Activated CD8-positive, alpha-beta memory T cell treated with anti-CD3 and anti-CD28 coated beads, Interleukin-2, amount 50 U/mL, for 24 hours (primary cell): Measurements from ENCODE around the gene SVOPL.
"Not testable (repeated sequence)": the region's sequence is repeated elsewhere in the genome, so short reads cannot be mapped to it uniquely, and the experiment has no call there.

Experiments
- DNase-seq: peaks from one replicate; pipeline ENCODE4 v3.0.0-alpha.2; 2020; ENCODE audit errors: extremely low read depth

SVOPL gene

GRCh38 chr7:138699661-138700060 is 1.5 kb downstream of the SVOPL start:
- no peak for DNase-seq

GRCh38 chr7:138698281-138698680 is 2.9 kb downstream of the SVOPL start:
- no peak for DNase-seq

GRCh38 chr7:138697535-138698182 is 3.5 kb downstream of the SVOPL start:
- DNase-seq: no peak

- DNase-seq: not testable (repeated sequence)
Measured at GRCh38 chr7:138695776-138696175, 5.4 kb downstream of the SVOPL start.

GRCh38 chr7:138695106-138695505 is 6.1 kb downstream of the SVOPL start:
- DNase-seq: no peak

- no peak for DNase-seq
Measured at GRCh38 chr7:138691178-138691577, 10.0 kb downstream of the SVOPL start.

GRCh38 chr7:138690495-138690894 is 10.7 kb downstream of the SVOPL start:
- no peak for DNase-seq

- DNase-seq: not testable (repeated sequence)
Measured at GRCh38 chr7:138688037-138688436, 13.1 kb downstream of the SVOPL start.

- DNase-seq: no peak
Measured at GRCh38 chr7:138684340-138684739, 16.8 kb downstream of the SVOPL start.

- no peak for DNase-seq
Measured at GRCh38 chr7:138679793-138680192, 21.4 kb downstream of the SVOPL start.

- no peak for DNase-seq
Measured at GRCh38 chr7:138670594-138670993, 30.6 kb downstream of the SVOPL start.

GRCh38 chr7:138669364-138669763 is 31.8 kb downstream of the SVOPL start:
- no peak for DNase-seq

GRCh38 chr7:138668946-138669345 is 32.2 kb downstream of the SVOPL start:
- DNase-seq: no peak

GRCh38 chr7:138668229-138668596 is 32.9 kb downstream of the SVOPL start:
- DNase-seq: no peak

GRCh38 chr7:138667535-138668228 is 33.5 kb downstream of the SVOPL start:
- DNase-seq: no peak

GRCh38 chr7:138666385-138666784 is 34.8 kb downstream of the SVOPL start:
- DNase-seq: no peak

- DNase-seq: no peak
Measured at GRCh38 chr7:138665669-138666140, 35.5 kb downstream of the SVOPL start.

GRCh38 chr7:138665249-138665648 is 35.9 kb downstream of the SVOPL start:
- DNase-seq: no peak

- no peak for DNase-seq
Measured at GRCh38 chr7:138663725-138664710, 37.1 kb downstream of the SVOPL start.

GRCh38 chr7:138662991-138663320 is 38.2 kb downstream of the SVOPL start:
- DNase-seq: no peak

- DNase-seq: no peak
Measured at GRCh38 chr7:138662076-138662990, 38.8 kb downstream of the SVOPL start.
